ENCODE measurements around the gene PHACTR3.

Gene PHACTR3

GRCh38 chr20:59807909-59808728, 203.8 kb downstream of the PHACTR3 start:
- no peak for DNase-seq

DNA sequence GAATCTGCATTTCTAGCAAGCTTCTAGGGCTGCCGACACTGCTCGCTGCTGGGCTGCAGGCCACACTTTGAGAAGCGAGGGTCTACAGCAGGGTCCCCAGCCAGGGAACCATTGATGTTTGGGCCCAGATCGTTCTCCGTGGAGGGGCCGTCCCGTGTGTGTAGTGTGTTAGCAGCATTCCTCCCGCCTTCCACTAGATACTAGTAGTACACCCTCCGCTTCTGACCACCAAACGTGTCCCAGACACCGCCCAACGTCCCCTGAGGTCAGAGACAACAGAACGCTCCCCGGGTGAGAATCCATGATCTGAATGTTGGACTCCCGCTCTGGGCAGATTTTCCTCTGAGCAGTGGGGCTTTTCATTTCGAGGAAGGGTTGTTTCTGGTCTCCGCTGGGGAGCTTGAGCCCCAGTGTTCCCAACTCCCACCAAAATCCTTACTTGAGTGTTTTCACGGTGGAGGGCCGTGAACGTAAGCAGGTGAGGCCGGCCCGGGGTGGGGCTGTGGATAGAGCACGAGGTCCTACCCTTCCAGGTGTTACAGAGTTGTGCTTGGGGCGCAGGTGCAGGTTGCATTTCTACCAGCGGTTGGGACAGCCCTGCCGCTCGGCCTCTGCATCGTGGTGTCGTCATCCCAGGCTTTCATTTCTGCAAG, 204.5 kb downstream of the PHACTR3 start:
- DNase-seq, result no peak

GRCh38 chr20:59809630-59810448, 205.5 kb downstream of the PHACTR3 start:
- DNase-seq, result no peak

DNA sequence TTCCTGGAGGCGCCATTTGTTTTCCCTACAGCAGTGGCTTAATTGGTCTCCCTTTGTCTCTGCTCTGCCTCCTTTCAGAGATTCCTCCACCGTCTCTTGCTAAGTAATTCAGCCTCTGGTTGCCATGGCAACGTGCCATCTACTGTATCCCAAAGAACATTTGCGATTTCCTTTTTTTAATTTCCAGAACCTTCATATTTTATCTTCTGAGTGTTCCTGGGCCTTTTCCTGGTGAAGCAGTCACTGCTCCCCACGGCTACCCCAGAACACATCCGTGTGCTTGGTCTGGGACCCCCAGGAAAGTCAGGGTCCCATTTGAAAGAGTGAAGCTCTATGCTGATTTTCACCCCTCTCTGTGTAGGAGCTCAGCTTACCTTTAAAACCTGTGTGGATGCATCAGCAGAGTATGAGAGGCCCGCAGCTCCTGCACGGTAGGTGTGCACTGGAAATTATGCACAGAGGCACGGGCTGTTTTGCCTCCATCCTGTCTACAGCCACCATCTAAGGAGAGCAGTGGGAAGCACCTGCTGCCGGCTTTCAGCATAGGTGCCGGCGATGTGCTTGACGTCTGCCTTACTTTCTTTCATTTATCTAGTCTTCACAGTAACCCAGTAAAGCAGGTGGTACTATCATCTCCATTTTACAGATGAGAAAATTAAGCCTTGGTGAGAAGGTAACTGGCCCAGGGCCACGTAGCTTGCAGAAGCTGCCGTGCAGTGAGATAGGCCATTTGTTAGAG, 206.3 kb downstream of the PHACTR3 start:
- no peak for DNase-seq

DNA sequence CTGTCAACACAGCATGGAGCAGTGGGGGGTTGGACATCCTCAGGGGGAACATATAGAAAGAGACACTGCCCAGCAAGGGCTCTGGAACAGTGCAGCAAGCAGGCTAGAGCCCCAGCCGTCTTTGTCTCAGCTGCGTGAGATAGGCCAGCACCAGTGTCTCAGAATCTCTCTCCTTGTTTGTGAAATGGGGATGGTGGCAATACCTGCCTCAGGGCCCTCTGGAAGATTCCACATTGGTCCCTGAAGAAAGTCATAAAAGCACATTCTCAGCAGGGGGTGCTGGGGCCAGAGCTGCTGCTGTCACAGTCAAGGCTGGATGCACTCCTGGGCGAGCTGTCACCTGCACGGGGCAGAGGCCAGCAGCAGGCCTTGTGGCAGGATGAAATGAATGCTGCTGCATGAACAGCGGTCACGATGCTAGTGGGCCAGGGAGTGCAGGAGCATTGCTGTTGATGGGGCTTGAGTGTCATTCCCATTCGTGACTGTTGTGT, 207.4 kb downstream of the PHACTR3 start:
- no peak for DNase-seq

GRCh38 chr20:59812286-59813125, 208.2 kb downstream of the PHACTR3 start:
- no peak for DNase-seq

DNA sequence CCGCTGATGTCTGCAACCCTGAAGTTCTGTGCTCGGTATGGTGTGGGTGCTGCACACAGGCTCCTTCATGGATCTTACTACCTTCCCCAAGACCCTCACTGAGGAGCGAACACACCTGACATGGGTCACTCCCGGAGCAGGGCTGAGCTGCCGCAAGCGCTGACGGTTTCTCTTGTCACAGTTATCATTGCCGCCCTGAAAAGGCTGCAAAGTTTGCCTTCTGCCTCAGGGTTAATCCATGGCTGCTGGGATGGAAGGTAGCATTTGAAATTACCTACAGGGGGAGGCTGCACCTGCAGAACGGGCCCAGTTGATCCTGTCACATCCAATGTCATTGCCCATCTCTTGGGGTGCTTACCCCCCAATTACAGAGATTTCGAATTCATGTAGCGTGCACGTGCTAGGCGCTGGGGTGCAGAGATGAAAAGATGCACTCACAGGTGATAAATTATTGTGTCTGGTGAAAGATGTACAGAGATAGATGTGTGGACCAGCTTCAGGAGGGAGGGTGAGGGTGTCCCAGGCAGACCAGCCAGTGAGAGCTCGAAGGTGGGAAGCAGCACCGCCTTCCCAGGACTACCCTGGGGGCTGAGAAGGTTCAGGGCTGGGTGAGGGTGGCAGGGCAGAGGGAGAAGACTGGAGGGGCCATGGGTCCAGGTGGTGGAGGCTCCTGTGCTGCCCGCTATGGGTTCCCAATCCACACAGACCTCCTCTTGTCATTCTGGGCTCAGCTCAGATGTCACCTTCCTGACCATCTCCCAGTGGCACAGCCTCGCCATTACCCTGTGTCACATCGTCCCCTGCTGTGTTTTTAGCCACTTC, 209.0 kb downstream of the PHACTR3 start:
- DNase-seq, result no peak

DNA sequence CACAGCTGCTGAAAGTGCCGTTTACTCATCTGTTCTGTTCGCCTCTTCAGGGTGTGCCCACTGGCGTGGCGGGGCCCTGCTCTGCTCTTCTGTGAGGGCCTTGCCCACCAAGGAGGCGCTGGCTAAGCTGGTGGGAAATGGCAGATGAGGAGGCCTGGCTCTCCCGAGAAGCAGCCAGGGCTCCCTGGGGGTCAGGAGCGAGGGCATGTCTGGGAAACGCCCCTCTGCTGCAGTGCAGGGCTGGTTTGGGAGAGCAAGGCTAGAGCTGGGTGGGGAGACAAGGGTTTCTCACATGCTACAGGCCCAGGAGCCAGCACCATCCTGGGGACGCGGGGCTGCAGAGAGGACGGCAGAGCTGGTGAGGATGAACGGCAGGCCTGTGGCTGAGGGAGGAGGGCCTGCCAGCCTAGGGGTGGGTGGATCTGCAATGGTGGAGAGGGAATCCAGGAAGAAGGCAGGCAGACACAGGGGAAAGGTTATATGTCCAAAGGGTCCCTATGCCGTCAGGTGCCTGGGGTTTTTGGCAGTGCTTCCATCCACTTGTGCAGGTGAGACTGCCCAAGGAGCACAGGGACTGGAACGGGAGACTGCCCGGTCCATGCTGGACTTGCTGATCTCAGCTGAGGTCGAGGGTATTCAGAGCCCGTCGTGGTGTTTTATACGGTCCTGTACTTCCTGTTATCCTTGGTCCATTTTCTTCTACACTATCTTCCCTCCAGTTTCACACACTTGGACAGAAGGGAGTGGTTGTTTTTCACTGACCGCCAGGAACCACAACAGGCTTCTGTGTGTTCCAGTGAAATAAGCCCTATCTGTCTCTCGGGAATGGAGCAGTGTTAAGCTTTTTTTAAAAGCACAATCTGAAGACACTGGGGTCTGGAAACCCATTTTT, 209.9 kb downstream of the PHACTR3 start:
- DNase-seq, result no peak

DNA sequence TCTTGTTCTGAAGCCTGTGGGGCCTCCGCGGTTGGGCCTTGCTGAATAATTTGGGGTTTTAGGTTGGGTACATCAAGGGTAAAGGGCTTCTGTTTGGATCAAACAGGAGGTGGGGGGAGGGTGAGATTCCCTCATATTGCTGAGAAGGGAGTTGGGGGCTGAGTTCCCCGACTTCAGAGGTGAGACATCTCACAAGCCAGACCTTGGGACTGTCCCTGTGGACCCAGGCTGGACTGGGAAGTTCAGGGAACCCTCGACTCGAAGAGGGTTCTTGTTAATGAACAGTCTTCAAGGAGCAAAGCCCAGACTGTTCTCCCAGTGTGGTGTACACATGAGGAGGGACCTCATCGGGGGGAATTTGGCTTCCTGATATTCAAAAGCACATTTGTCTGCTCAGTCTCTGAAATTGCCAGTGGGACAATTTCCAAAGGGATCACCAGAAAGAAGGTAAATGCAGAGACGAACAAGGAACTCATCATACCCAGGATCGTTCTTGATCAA, 210.6 kb downstream of the PHACTR3 start:
- DNase-seq, result no peak

GRCh38 chr20:59816146-59816738, 211.9 kb downstream of the PHACTR3 start:
- no peak for DNase-seq

DNA sequence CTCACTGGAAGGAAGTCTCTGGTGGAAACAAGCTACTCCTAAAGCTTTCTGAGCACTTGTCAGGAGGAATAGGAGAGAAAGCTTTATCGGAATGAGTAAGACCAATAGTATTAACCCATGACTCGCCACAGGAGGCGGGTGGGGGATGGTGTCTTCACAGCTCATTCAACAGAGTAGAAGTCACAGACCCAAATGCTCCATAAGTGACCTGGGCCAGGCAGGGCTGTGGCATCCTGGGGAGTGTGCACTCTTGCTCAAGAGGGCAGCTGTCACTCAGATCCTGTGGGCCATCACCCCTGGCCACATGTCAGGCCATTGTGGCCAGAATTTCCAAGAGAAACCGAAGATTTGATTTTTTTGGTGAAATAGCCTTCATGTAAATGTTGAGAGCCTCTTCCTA, 213.1 kb downstream of the PHACTR3 start:
- no peak for DNase-seq

- DNase-seq, result no peak
These were observed 213.7 kb downstream of the PHACTR3 start for GRCh38 chr20:59817846-59818615.

DNA sequence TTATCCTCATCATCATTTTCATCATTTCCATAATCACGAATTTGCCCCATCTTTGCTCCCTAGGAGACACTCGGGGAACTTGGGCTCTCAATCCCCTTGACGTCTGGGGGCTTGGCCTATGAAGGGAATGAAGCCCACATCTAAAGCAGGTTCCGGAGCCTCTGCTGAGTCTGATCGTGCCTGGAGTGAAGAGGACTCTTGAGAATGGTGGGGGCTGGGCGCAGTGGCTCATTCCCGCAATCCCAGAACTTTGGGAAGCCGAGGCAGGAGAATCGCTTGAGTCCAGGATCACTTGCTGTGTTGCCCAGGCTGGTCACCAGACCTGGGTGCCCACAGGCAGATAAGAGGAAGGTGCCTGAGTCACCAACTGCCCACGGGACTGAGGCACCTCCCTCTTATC, 214.6 kb downstream of the PHACTR3 start:
- DNase-seq, result no peak

DNA sequence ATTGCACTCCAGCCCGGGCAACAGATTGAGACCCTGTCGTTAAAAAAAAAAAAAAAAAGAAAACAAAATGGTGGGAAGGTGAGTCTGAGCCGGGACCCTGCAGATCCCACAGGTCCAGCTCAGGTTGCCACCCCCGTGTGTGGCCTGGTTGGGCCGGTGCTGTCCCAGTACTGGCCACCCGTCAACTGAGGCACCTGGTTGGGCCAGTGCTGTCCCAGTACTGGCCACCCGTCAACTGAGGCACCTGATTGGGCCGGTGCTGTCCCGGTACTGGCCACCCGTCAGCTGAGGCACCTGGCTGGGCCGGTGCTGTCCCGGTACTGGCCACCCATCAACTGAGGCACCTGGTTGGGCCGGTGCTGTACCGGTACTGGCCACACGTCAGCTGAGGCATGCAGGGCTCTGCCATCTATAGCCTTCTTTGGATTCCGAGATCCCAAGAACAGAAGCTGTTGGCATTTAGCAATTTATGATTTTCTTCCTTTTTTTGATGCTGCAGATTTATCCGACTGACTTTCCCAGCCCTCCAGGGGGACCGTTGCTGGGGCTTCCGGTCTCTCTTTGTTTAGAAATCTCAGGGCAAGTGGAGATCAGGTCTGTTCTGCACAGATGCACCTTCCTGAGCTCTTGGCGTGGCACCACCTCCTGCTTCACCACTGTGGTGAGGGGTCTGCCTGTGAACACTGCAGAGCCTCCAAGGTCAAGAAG, 215.3 kb downstream of the PHACTR3 start:
- DNase-seq, result no peak

- no peak for DNase-seq
These were observed 216.1 kb downstream of the PHACTR3 start for GRCh38 chr20:59820204-59821041.

- no peak for DNase-seq
These were observed 216.9 kb downstream of the PHACTR3 start for GRCh38 chr20:59821201-59821600.

DNA sequence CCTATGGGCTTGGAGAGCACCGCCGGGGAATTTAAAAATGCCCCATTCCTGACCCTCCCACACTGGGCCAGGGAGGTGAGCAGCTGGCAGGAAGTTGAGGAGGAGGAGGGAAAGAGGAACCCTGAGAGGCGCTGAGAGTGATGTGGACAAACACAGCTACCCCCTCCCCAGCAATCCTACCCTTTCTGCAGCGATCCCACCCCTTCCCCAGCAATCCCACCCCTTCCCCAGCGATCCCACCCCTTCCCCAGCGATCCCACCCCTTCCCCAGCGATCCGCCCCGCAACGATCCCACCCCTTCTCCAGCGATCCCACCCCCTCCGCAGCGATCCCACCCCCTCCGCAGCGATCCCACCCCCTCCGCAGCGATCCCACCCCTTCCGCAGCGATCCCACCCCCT, 217.4 kb downstream of the PHACTR3 start:
- DNase-seq, result no peak

Data from CD4-positive, alpha-beta T cell treated with Interleukin-4 for 4 hours (primary cell).